Liver (tissue), 9 donors: ENCODE results near the gene VAT1. TPM values are rescaled to one million over a fixed set of nuclear protein-coding genes. Genes with fewer than 3 reads are reported as not detected.

ENCODE experiments used
- DNase-seq: peaks from one replicate; pipeline ENCODE4 v3.0.0-alpha.2; 2017; ENCODE audit warnings: low spot score
- H3K27ac ChIP-seq, 2 donors: one replicate each; pipeline ENCODE4 v1.7.0; 2013; ENCODE audit warnings: inconsistent platforms in 2 of 2, low read length in 2 of 2, control low read depth in 1 of 2, low read depth in 1 of 2, mild to moderate bottlenecking in 1 of 2
- H3K27me3 ChIP-seq, 4 donors: one replicate each; pipeline versions ENCODE4 v1.6.1 to v1.7.0; 2013; ENCODE audit warnings: low read length in 3 of 4, inconsistent platforms in 1 of 4, mild to moderate bottlenecking in 1 of 4, moderate library complexity in 1 of 4; ENCODE audit not compliant: control insufficient read depth in 4 of 4, insufficient read depth in 4 of 4
- H3K36me3 ChIP-seq, 4 donors: one replicate each; pipeline versions ENCODE4 v1.6.1 to v1.7.0; 2013; ENCODE audit warnings: low read length in 3 of 4, mild to moderate bottlenecking in 3 of 4, low read depth in 1 of 4, moderate library complexity in 1 of 4; ENCODE audit not compliant: control insufficient read depth in 4 of 4, insufficient read depth in 3 of 4
- H3K4me1 ChIP-seq, 4 donors: one replicate each; pipeline versions ENCODE4 v1.6.1 to v1.7.0; 2013; ENCODE audit warnings: low read length in 3 of 4, mild to moderate bottlenecking in 3 of 4, moderate library complexity in 1 of 4; ENCODE audit not compliant: control insufficient read depth in 4 of 4, insufficient read depth in 4 of 4
- H3K4me3 ChIP-seq, 3 donors: one replicate each; pipeline versions ENCODE4 v1.6.1 to v1.7.0; 2013; ENCODE audit warnings: low read length in 3 of 3, control low read depth in 1 of 3, low read depth in 1 of 3, mild to moderate bottlenecking in 1 of 3
- H3K9ac ChIP-seq, 2 donors: one replicate each; pipeline ENCODE4 v1.7.0; 2013; ENCODE audit warnings: low read length in 2 of 2, mild to moderate bottlenecking in 2 of 2, moderate library complexity in 2 of 2, control low read depth in 1 of 2, low read depth in 1 of 2
- H3K9me3 ChIP-seq, 4 donors: one replicate each; pipeline versions ENCODE4 v1.6.1 to v1.7.0; 2013; ENCODE audit warnings: low read length in 3 of 4; ENCODE audit not compliant: control insufficient read depth in 4 of 4
- ATF3 ChIP-seq: IDR thresholded peaks from 2 replicates; pipeline ENCODE4 v1.6.1; 2016; ENCODE audit warnings: antibody characterized with exemption
- CTCF ChIP-seq: fragments of 150-350 bp; IDR thresholded peaks from 2 replicates; pipeline ENCODE4 v1.5.1; 2017; ENCODE audit warnings: improper control_type of control experiment, low read depth, low read length; ENCODE audit not compliant: missing input control
- EGR1 ChIP-seq, 2 donors: IDR thresholded peaks; 2 replicates each; pipeline ENCODE4 v1.6.1; 2016 to 2018; ENCODE audit warnings: antibody characterized with exemption in 2 of 2, low read depth in 2 of 2
- FOXA1 ChIP-seq: IDR thresholded peaks from 2 replicates; pipeline ENCODE4 v1.6.1; 2016; ENCODE audit warnings: antibody characterized with exemption
- FOXA2 ChIP-seq: IDR thresholded peaks from 2 replicates; pipeline ENCODE4 v1.6.1; 2016; ENCODE audit warnings: antibody characterized with exemption
- GABPA ChIP-seq, 2 donors: IDR thresholded peaks in 1 of 2; conservative IDR thresholded peaks in 1 of 2; 2 replicates each; pipeline ENCODE4 v1.6.1; 2016; ENCODE audit warnings: antibody characterized with exemption in 2 of 2, mild to moderate bottlenecking in 1 of 2, moderate library complexity in 1 of 2
- HNF4A ChIP-seq, 2 donors: conservative IDR thresholded peaks; 2 replicates each; pipeline ENCODE4 v1.6.1; 2016; ENCODE audit warnings: antibody characterized with exemption in 2 of 2, mild to moderate bottlenecking in 2 of 2
- HNF4G ChIP-seq: IDR thresholded peaks from 2 replicates; pipeline ENCODE4 v1.6.1; 2016; ENCODE audit warnings: antibody characterized with exemption
- JUND ChIP-seq, 2 donors: IDR thresholded peaks; 2 replicates each; pipeline ENCODE4 v1.6.1; 2016; ENCODE audit warnings: antibody characterized with exemption in 2 of 2
- NR2F2 ChIP-seq: IDR thresholded peaks from 2 replicates; pipeline ENCODE4 v1.6.1; 2016; ENCODE audit warnings: antibody characterized with exemption
- RAD21 ChIP-seq, 2 donors: IDR thresholded peaks; 2 replicates each; pipeline ENCODE4 v1.6.1; 2016; ENCODE audit warnings: antibody characterized with exemption in 2 of 2, mild to moderate bottlenecking in 2 of 2
- REST ChIP-seq: IDR thresholded peaks from 2 replicates; pipeline ENCODE4 v1.6.1; 2016; ENCODE audit warnings: antibody characterized with exemption, mild to moderate bottlenecking
- RXRA ChIP-seq, 2 donors: IDR thresholded peaks; 2 replicates each; pipeline ENCODE4 v1.6.1; 2017 to 2018; ENCODE audit warnings: antibody characterized with exemption in 2 of 2, mild to moderate bottlenecking in 1 of 2
- SP1 ChIP-seq: IDR thresholded peaks from 2 replicates; pipeline ENCODE4 v1.6.1; 2018; ENCODE audit warnings: antibody characterized with exemption, mild to moderate bottlenecking
- TAF1 ChIP-seq: conservative IDR thresholded peaks from 2 replicates; pipeline ENCODE4 v1.6.1; 2016; ENCODE audit warnings: antibody characterized with exemption, mild to moderate bottlenecking
- YY1 ChIP-seq: IDR thresholded peaks from 2 replicates; pipeline ENCODE4 v1.6.1; 2016; ENCODE audit warnings: antibody characterized with exemption, mild to moderate bottlenecking
- WGBS: extraction: QIAGEN DNeasy Blood & Tissue Kit; methylation state at CpG from one replicate; pipeline ENCODE4 v1.1.7; 2013; 5-methylcytosine and 5-hydroxymethylcytosine counted together
- polyA plus RNA-seq, 2 donors: library from polyadenylated mRNA; stranded (reverse) in 1 of 2; unstranded in 1 of 2; fragments of 200-250 nt in 1 of 2; fragments of >200 nt in 1 of 2; fragmentation: Nextera tagmentation in 1 of 2; extraction: Ambion mirVana in 1 of 2; gene quantifications; one replicate each; pipeline versions ENCODE4 v1.2.1 to v1.2.3, GENCODE V29; 2013 to 2015
- total RNA-seq, 2 donors: library from RNA; depleted of rRNA; stranded (reverse); fragments of >200 nt; gene quantifications; one replicate each; pipeline ENCODE4 v1.2.3, GENCODE V29; 2014
- TF ChIP-seq, protein P1 (sequence below): IDR thresholded peaks from 2 replicates; pipeline ENCODE4 v1.6.1; 2016; ENCODE audit warnings: antibody characterized with exemption
- TF ChIP-seq, protein P2 (sequence below): IDR thresholded peaks from 2 replicates; pipeline ENCODE4 v1.6.1; 2016; ENCODE audit warnings: antibody characterized with exemption
- donor health status: healthy.
- donor health status: healthy.
- donor health status: healthy.
- donor health status: healthy.
- donor health status: healthy.

Gene VAT1
- total and polyA plus RNA-seq, 4 donors: 16.3 to 38.8 (median 25.4) TPM

GRCh38 chr17:42967925-42968324 is 54.3 kb downstream of the VAT1 start:
- H3K9ac ChIP-seq: no peak overlapping the region
- no peak overlapping the region for H3K4me3 ChIP-seq
- DNase-seq: no peak
- peaks cover 1 to 13% (median 7%) of the 10 kb centered on the region in 4 donors for H3K4me1 ChIP-seq
- H3K27ac ChIP-seq: no peak overlapping the region
- no peaks in the 10 kb centered on the region for H3K27me3 ChIP-seq
- H3K9me3 ChIP-seq: no peaks in the 10 kb centered on the region
- WGBS: 84% methylated on average over 1 of the region's 1 CpG
- no peaks in the 10 kb centered on the region for H3K36me3 ChIP-seq
- TF ChIP-seq FOXA2: no peak
- no peak for TF ChIP-seq JUND (IDR thresholded peaks at IDR 0.05)
- TF ChIP-seq NR2F2: no peak
- TF ChIP-seq HNF4A (conservative IDR thresholded peaks at IDR 0.05): no peak
- TF ChIP-seq HNF4G: no peak
- TF ChIP-seq RAD21 (IDR thresholded peaks at IDR 0.05): no peak
- no peak for TF ChIP-seq REST
- no peak for TF ChIP-seq GABPA (IDR thresholded peaks at IDR 0.05 in 1 of 2, conservative IDR thresholded peaks at IDR 0.05 in 1 of 2)
- no peak for TF ChIP-seq EGR1 (IDR thresholded peaks at IDR 0.05; ENCODE audit: low read depth in 2 of 2)
- TF ChIP-seq CTCF: no peak
- no peak for TF ChIP-seq TAF1
- TF ChIP-seq, protein P1, sequence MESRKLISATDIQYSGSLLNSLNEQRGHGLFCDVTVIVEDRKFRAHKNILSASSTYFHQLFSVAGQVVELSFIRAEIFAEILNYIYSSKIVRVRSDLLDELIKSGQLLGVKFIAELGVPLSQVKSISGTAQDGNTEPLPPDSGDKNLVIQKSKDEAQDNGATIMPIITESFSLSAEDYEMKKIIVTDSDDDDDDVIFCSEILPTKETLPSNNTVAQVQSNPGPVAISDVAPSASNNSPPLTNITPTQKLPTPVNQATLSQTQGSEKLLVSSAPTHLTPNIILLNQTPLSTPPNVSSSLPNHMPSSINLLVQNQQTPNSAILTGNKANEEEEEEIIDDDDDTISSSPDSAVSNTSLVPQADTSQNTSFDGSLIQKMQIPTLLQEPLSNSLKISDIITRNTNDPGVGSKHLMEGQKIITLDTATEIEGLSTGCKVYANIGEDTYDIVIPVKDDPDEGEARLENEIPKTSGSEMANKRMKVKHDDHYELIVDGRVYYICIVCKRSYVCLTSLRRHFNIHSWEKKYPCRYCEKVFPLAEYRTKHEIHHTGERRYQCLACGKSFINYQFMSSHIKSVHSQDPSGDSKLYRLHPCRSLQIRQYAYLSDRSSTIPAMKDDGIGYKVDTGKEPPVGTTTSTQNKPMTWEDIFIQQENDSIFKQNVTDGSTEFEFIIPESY: no peak
- TF ChIP-seq RXRA (IDR thresholded peaks at IDR 0.05): no peak
- TF ChIP-seq FOXA1: no peak
- no peak for TF ChIP-seq ATF3
- TF ChIP-seq YY1: no peak
- no peak for TF ChIP-seq SP1
- TF ChIP-seq, protein P2, sequence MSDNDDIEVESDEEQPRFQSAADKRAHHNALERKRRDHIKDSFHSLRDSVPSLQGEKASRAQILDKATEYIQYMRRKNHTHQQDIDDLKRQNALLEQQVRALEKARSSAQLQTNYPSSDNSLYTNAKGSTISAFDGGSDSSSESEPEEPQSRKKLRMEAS: no peak

Other genes starting within 250 kb of the VAT1 start
- 10 to 100 TPM; 40.9 to 43.0 TPM for gene VPS25, start 248.9 kb downstream of the VAT1 start, total RNA-seq
- gene VPS25, start 248.9 kb downstream of the VAT1 start, polyA plus RNA-seq: 10 to 100 TPM; 58.9 to 65.7 TPM
- 1 to 10 TPM in 1 of 2 donors, under 1 TPM in 1; 0.33 to 7.5 TPM for gene WNK4, start 241.8 kb downstream of the VAT1 start, total RNA-seq
- gene WNK4, start 241.8 kb downstream of the VAT1 start, polyA plus RNA-seq: under 1 TPM; 0.40 to 0.60 TPM
- 10 to 100 TPM; 62.3 to 74.1 TPM for gene COA3, start 223.7 kb downstream of the VAT1 start, total RNA-seq
- 100 to 1,000 TPM; 132 to 294 TPM for gene COA3, start 223.7 kb downstream of the VAT1 start, polyA plus RNA-seq
- under 1 TPM in 1 of 2 donors, not detected in 1; 0.93 TPM for gene CNTD1, start 223.5 kb downstream of the VAT1 start, total RNA-seq
- under 1 TPM; 0.28 to 0.89 TPM for gene CNTD1, start 223.5 kb downstream of the VAT1 start, polyA plus RNA-seq
- 10 to 100 TPM; 47.6 to 64.1 TPM for gene BECN1, start 198.1 kb downstream of the VAT1 start, total RNA-seq
- gene BECN1, start 198.1 kb downstream of the VAT1 start, polyA plus RNA-seq: 10 to 100 TPM; 37.7 to 44.2 TPM
- gene PSME3, start 189.0 kb downstream of the VAT1 start, total RNA-seq: 10 to 100 TPM; 25.0 to 46.7 TPM
- gene PSME3, start 189.0 kb downstream of the VAT1 start, polyA plus RNA-seq: 10 to 100 TPM; 33.0 to 55.3 TPM
- 1 to 10 TPM in 1 of 2 donors, under 1 TPM in 1; 0.33 to 2.4 TPM for gene AOC2, start 177.8 kb downstream of the VAT1 start, total RNA-seq
- gene AOC2, start 177.8 kb downstream of the VAT1 start, polyA plus RNA-seq: under 1 TPM; 0.17 to 0.50 TPM
- gene AOC3, start 171.2 kb downstream of the VAT1 start, total RNA-seq: 1 to 10 TPM; 2.4 to 6.9 TPM
- gene AOC3, start 171.2 kb downstream of the VAT1 start, polyA plus RNA-seq: 10 to 100 TPM in 1 of 2 donors, 1 to 10 TPM in 1; 2.0 to 18.2 TPM
- 100 to 1,000 TPM in 1 of 2 donors, 10 to 100 TPM in 1; 23.8 to 271 TPM for gene G6PC1, start 121.6 kb downstream of the VAT1 start, total RNA-seq
- gene G6PC1, start 121.6 kb downstream of the VAT1 start, polyA plus RNA-seq: 100 to 1,000 TPM in 1 of 2 donors, 10 to 100 TPM in 1; 84.7 to 144 TPM
- gene AARSD1, start 57.9 kb downstream of the VAT1 start, total RNA-seq: 10 to 100 TPM in 1 of 2 donors, 1 to 10 TPM in 1; 8.2 to 17.8 TPM
- gene AARSD1, start 57.9 kb downstream of the VAT1 start, polyA plus RNA-seq: 10 to 100 TPM; 21.3 to 25.2 TPM
- under 1 TPM; 0.08 to 0.19 TPM for gene PTGES3L, start 42.3 kb downstream of the VAT1 start, total RNA-seq
- gene PTGES3L, start 42.3 kb downstream of the VAT1 start, polyA plus RNA-seq: under 1 TPM in 1 of 2 donors, not detected in 1; 0.13 TPM
- 1 to 10 TPM; 5.6 to 8.1 TPM for gene RUNDC1, start 41.8 kb downstream of the VAT1 start, total RNA-seq
- 1 to 10 TPM; 2.9 to 3.2 TPM for gene RUNDC1, start 41.8 kb downstream of the VAT1 start, polyA plus RNA-seq
- 100 to 1,000 TPM; 188 to 422 TPM for gene RPL27, start 24.0 kb downstream of the VAT1 start, total RNA-seq
- 100 to 1,000 TPM; 463 to 928 TPM for gene RPL27, start 24.0 kb downstream of the VAT1 start, polyA plus RNA-seq
- 10 to 100 TPM; 11.9 to 20.7 TPM for gene IFI35, start 15.6 kb downstream of the VAT1 start, total RNA-seq
- gene IFI35, start 15.6 kb downstream of the VAT1 start, polyA plus RNA-seq: 10 to 100 TPM; 23.4 to 34.6 TPM
- gene RND2, start 2.8 kb upstream of the VAT1 start, total RNA-seq: 1 to 10 TPM; 1.9 to 2.8 TPM
- 1 to 10 TPM; 2.1 to 2.4 TPM for gene RND2, start 2.8 kb upstream of the VAT1 start, polyA plus RNA-seq
- 10 to 100 TPM in 1 of 2 donors, 1 to 10 TPM in 1; 8.9 to 18.6 TPM for gene BRCA1, start 103.0 kb upstream of the VAT1 start, total RNA-seq
- 10 to 100 TPM in 1 of 2 donors, 1 to 10 TPM in 1; 1.5 to 16.8 TPM for gene BRCA1, start 103.0 kb upstream of the VAT1 start, polyA plus RNA-seq
- 10 to 100 TPM; 59.3 to 74.6 TPM for gene NBR1, start 148.8 kb upstream of the VAT1 start, total RNA-seq
- 10 to 100 TPM; 18.2 to 30.1 TPM for gene NBR1, start 148.8 kb upstream of the VAT1 start, polyA plus RNA-seq
- gene TMEM106A, start 189.5 kb upstream of the VAT1 start, total RNA-seq: 1 to 10 TPM; 2.9 to 3.8 TPM
- 1 to 10 TPM; 1.3 to 2.3 TPM for gene TMEM106A, start 189.5 kb upstream of the VAT1 start, polyA plus RNA-seq
- not detected for gene CCDC200, start 206.2 kb upstream of the VAT1 start, total RNA-seq
- gene CCDC200, start 206.2 kb upstream of the VAT1 start, polyA plus RNA-seq: 1 to 10 TPM in 1 of 2 donors, not detected in 1; 1.3 TPM
- not detected for gene RNU2-1, start 211.6 kb upstream of the VAT1 start, total RNA-seq
- gene RNU2-1, start 211.6 kb upstream of the VAT1 start, polyA plus RNA-seq: 1 to 10 TPM in 1 of 2 donors, not detected in 1; 3.4 TPM